ENCODE data around the gene KIAA0753. TPM values are rescaled to one million over a fixed set of nuclear protein-coding genes. Genes with fewer than 3 reads are reported as not detected.

KIAA0753 gene
- total RNA-seq, 6 experiments from 2014 or later, result 3.7 to 6.5 (median 4.9) TPM

GRCh38 chr17:6544011-6544370 is 96.5 kb downstream of the KIAA0753 start:
- H3K27ac ChIP-seq, result no peak overlapping the region
- no peaks in the 10 kb centered on the region for H3K9me3 ChIP-seq
- ATAC-seq, result no peak
- DNase-seq, result peak in 1 of 3 donors; percentile 14
- WGBS (ENCODE audit: insufficient coverage, low coverage, low lambda C conversion rate, missing lambda C conversion rate), result 100% methylated on average over 2 of the region's 5 CpGs
- H3K27me3 ChIP-seq, result no peaks in the 10 kb centered on the region
- H3K36me3 ChIP-seq, result no peaks in the 10 kb centered on the region
- TF ChIP-seq CTCF (IDR thresholded peaks at IDR 0.05) (no peak), POLR2A (IDR thresholded peaks at IDR 0.05) (no peak)
- intact Hi-C loops (cut with DNase I), result no loop called here
- no peak overlapping the region for H3K4me3 ChIP-seq
- H3K4me1 ChIP-seq, result no peaks in the 10 kb centered on the region

- Histone ChIP-seq H3K4me1 (no peaks in the 10 kb centered on the region), H3K36me3 (no peaks in the 10 kb centered on the region), H3K27ac (no peak overlapping the region), H3K9me3 (no peaks in the 10 kb centered on the region), H3K4me3 (no peak overlapping the region), H3K27me3 (no peaks in the 10 kb centered on the region)
- TF ChIP-seq POLR2A (IDR thresholded peaks at IDR 0.05) (no peak), CTCF (IDR thresholded peaks at IDR 0.05) (no peak)
- no peak for ATAC-seq
- intact Hi-C loops (cut with DNase I), result no loop called here
- WGBS (ENCODE audit: insufficient coverage, low coverage, low lambda C conversion rate, missing lambda C conversion rate), result 82% methylated on average over 2 of the region's 16 CpGs
- peak in 1 of 3 donors; percentile 27 for DNase-seq
Measured at GRCh38 chr17:6543079-6544010, 97.2 kb downstream of the KIAA0753 start.

- Histone ChIP-seq H3K27ac (no peak overlapping the region), H3K9me3 (no peaks in the 10 kb centered on the region), H3K36me3 (no peaks in the 10 kb centered on the region), H3K4me3 (no peak overlapping the region), H3K27me3 (no peaks in the 10 kb centered on the region), H3K4me1 (no peaks in the 10 kb centered on the region)
- 84% methylated on average over 3 of the region's 4 CpGs for WGBS (ENCODE audit: insufficient coverage, low coverage, low lambda C conversion rate, missing lambda C conversion rate)
- intact Hi-C loops (cut with DNase I), result no loop called here
- peak in 1 of 3 donors; percentile 10 for DNase-seq
- no peak for ATAC-seq
- TF ChIP-seq CTCF (IDR thresholded peaks at IDR 0.05), result no peak
- no peak for TF ChIP-seq POLR2A (IDR thresholded peaks at IDR 0.05)
Measured at GRCh38 chr17:6542577-6542976, 97.9 kb downstream of the KIAA0753 start.

- no peak for ATAC-seq
Measured at GRCh38 chr17:6541886-6542285, 98.6 kb downstream of the KIAA0753 start.

More at GRCh38 chr17:6541886-6542285, 98.6 kb downstream of the KIAA0753 start:
- intact Hi-C loops (cut with DNase I), result no loop called here
- Histone ChIP-seq H3K4me1 (no peaks in the 10 kb centered on the region), H3K27ac (no peak overlapping the region), H3K36me3 (no peaks in the 10 kb centered on the region), H3K9me3 (no peaks in the 10 kb centered on the region), H3K4me3 (no peak overlapping the region), H3K27me3 (no peaks in the 10 kb centered on the region)
- DNase-seq, result peak in 1 of 3 donors; percentile 17
- no peak for TF ChIP-seq POLR2A (IDR thresholded peaks at IDR 0.05)
- no peak for TF ChIP-seq CTCF (IDR thresholded peaks at IDR 0.05)
- no CpG with 5 or more reads among the region's 4 CpGs for WGBS (ENCODE audit: insufficient coverage, low coverage, low lambda C conversion rate, missing lambda C conversion rate)
